ENCODE measurements around the gene BCLAF1.

Gene BCLAF1, protein sequence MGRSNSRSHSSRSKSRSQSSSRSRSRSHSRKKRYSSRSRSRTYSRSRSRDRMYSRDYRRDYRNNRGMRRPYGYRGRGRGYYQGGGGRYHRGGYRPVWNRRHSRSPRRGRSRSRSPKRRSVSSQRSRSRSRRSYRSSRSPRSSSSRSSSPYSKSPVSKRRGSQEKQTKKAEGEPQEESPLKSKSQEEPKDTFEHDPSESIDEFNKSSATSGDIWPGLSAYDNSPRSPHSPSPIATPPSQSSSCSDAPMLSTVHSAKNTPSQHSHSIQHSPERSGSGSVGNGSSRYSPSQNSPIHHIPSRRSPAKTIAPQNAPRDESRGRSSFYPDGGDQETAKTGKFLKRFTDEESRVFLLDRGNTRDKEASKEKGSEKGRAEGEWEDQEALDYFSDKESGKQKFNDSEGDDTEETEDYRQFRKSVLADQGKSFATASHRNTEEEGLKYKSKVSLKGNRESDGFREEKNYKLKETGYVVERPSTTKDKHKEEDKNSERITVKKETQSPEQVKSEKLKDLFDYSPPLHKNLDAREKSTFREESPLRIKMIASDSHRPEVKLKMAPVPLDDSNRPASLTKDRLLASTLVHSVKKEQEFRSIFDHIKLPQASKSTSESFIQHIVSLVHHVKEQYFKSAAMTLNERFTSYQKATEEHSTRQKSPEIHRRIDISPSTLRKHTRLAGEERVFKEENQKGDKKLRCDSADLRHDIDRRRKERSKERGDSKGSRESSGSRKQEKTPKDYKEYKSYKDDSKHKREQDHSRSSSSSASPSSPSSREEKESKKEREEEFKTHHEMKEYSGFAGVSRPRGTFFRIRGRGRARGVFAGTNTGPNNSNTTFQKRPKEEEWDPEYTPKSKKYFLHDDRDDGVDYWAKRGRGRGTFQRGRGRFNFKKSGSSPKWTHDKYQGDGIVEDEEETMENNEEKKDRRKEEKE
- total RNA-seq = 326 to 406 reads per million in 2 experiments

DNA sequence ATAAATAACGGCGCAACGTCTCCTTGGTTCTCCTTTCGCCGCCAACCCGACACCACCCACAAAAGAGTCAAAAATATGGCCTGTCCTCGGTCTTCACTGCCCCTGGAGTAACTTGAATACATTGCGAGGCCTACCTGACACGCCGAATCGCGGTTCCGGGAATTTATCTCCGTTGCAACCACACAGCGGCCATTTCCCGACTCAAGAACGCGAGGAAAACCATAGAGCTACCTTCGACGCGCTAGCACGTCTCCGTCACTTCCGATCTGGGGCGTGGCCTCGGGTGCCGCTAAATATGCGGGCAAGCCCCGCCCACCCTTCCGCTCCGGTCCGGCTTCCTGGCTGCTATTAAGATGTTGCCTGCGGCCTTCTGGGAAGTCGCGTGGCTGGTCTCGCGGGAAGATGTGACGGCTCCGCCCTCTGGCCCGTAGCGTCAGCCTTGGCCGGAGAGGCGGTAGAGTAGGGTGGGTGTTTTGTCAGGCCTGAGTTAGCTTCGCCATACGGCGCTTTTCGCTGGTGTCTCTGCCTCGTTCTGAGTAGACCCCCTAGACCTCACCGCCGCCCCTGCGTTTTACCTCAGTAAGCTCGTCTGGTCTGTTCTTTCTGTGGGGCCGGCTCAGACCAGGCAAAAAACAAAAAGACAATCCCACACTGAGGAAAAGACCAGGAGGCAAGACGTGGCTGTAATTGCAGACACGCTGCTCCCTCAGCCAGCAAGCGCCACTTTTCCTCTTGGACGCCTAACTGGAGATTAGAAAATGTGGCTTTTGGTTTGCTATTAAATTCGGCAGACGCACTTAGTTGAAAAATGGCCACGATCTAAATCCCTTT, at the start of gene BCLAF1:
BCLAF1 (minus strand) TSS at position 268 of the 831 bp plus-strand sequence. CDS start 9,980 bp downstream, outside the sequence.
- peak; percentile 100 for DNase-seq (ENCODE audit: low read depth)

DNA sequence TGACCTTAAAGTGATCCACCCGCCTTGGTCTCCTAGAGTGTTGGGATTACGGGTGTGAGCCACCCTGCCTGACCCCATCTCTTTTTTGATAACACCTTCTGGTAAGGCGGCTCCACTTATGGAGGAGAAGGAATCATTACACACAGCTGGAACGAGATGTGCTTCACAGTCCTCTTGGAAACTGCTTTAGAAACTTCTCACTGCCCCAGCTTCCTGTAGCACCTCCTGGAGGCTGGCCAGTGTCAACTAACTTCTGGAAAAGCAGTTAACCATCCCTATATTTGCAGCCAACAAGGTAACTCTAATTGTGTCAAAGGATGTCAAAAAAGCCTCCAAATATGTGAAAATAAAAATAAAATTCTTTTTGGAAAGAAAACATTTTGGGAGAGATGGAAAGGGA, 48.8 kb upstream of the BCLAF1 start:
- DNase-seq (ENCODE audit: low read depth) = no peak

DNA sequence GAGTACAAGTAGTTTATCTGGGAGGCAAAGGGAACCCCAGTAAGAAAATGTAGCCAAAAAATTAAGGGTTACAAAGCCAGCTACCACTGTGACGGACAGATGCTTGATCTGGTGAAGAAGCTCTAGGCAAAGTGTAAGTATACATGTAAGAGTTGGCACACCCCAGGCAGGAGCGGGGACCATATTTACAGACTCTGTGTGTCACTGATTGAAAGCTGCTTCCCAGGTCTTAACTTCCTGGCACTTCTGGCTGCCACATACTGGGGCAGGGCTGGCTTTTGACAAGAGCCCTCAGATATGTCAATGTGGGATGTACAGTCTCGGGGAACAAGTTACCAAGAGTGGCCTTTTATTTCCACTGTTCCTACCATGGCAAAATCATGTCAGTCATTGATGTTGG, 48.0 kb upstream of the BCLAF1 start:
- DNase-seq (ENCODE audit: low read depth) = no peak

DNA sequence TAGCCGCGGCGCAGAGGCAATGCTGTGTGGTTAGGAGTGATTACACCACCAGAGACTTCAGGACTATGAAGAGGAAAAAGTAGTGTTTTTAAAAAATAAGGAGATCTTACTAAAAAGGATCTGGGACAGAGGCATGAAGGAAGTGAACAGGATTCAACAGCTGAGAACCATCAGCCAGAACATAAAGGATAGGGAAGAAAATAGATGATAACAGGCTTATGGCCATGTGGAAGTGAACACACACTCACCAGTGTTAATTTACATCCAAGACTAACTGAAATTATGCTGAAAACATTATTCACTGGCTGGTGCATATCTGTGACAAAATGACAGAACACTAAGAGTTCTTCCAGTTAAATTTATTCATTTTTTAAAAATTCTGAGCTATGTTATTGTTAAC, 47.5 kb upstream of the BCLAF1 start:
- DNase-seq (ENCODE audit: low read depth) = no peak

DNA sequence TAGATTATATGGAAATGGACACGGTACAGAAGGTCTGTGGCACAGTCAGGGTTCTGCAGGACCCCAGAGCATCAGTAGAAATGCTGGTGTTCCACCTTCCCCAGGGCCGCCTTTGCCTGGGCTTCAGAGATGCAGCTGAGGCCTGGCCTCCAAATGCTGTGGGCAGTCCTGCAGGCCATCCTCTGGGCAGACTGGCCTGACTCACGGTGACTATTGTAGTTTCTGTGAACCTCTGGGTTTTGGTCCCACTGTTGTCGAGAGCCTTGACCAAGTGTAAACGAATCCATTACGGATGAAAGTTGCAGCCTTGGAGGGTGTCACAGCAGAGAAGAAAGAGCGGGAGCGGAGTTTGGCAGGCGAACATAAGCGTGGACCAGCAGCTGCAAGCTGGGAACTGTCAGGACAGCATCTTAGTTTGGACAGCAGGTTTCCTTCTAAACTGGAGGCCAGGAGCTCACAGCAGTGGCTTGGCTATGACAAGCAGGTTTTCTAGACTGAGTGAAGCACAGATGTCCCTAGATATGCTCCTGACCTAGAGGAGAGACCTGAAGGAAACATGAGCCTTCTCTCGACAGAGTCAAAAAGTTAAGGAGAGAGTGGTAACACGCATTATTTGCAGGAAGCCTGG, 46.2 kb upstream of the BCLAF1 start:
- DNase-seq (ENCODE audit: low read depth) = no peak

DNA sequence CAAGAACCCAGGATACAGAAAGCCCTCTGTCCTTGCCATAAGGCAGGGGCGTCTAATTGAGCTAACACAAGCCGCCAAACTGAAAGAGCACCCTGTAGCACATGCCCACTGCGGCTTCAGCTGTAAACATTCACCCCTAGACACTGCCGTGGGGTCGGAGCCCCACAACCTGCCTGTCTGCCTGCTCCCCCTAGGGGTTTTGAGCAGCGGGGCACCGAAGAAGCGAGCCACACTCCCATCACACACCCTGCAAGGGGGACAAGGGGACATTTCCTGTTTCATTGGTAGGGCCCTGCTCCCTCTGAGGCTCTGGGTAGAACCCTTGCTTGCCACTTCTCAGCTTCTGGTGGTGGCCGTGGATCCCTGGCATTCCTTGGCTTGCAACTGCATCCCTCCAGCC, 45.2 kb upstream of the BCLAF1 start:
- no peak for DNase-seq (ENCODE audit: low read depth)

DNA sequence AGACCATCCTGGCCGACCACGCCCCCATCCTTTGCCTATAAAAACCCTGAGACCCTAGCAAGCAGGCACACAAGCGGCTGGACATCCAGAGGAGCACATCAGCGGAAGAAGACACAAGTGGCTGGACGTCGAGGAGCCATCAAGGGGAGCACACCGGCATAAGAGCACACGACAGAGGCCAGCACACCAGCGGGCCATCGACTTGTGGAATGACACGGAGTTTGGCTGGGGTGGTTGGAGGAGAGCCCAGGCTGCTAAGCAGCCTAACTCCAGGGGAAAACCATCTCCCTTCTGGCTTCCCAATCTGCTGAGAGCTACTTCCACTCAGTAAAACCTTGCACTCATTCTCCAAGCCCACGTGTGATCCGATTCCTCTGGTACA, 44.8 kb upstream of the BCLAF1 start:
- no peak for DNase-seq (ENCODE audit: low read depth)

DNA sequence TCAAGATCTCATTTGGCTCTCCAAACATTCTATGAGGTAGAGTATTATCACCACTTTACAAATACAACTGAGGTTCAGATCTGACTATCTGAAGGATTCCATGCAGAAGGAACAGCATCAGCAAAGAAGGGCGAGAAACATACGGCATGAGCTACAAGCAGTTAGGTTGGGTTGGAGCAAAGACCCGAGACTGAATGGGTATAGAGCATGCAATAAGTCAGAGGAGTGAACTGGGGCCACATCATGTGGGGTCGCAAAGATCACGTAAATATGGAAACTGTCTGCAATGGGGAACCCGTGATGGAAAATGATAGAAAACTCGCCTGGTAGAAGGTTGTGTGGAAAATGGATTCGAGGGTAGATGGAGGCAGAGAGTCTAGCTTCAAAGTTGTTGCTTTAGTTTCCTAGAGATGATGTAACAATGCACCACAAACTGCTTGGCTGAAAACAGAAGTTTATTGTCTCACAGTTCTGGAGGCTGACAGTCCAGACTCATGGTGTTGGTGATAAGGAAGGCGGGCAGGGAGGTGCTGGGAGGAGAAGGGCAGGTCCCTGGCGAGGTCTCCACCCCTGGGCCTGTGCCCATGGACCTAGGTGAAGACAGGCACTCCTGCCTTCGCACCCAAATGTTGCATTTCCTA, 44.3 kb upstream of the BCLAF1 start:
- DNase-seq (ENCODE audit: low read depth) = no peak

DNA sequence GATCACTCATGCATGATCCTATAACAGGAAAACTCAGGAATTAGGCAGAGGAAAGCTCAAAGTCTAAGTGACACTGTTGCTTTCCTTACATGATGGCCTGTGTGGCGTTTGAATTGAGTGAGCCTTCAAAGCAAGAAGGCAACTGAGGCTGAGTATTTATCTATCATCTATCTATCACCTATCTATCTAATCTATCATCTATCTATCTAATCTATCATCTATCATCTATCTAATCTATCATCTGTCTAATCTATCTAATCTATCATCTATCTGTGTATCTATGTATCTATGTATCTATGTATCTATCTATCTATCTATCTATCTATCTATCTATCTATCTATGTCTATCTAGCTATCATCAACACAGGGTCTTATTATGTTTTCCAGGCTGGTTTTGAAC, 41.8 kb upstream of the BCLAF1 start:
- DNase-seq (ENCODE audit: low read depth) = no peak

DNA sequence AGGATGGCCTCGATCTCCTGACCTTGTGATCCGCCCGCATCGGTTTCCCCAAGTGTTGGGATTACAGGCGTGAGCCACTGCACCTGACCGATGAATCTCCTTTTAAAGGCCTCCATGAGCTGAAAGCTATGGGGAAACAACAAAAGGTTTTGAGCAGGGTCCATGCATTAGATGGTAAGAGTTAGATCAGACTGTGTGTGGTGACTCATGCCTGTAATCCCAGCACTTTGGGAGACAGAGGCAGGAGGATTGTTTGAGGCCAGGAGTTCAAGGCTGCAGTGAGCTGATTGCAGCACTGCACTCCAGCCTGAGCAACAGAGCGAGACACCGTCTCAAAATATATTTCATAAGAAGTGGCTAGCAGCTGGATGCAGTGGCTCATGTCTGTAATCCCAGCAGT, 41.0 kb upstream of the BCLAF1 start:
- no peak for DNase-seq (ENCODE audit: low read depth)

DNA sequence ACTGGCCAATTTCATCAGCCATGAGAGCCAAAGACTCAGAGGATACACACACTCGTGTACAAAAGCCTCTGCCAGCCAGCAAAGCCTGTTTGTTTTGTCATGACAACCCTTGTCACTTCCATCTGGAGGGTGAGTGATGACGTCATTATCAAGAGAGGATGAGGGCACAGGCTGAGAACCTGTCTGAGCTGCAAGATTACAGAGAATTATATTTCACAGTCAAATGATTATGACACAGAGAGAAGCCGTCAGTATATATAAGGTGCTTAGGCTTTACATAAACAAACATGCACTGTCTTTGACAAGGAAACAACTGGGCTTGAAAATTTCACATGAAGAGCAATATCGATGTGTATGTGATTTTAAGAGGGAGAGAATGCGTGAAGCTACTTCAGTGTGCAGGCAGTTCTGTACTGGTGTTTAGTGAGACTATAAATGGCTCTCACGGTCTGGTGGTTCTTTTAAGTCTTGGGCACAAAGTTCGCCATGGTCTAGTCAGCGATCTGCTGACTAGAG, 36.5 kb upstream of the BCLAF1 start:
- DNase-seq (ENCODE audit: low read depth) = no peak

DNA sequence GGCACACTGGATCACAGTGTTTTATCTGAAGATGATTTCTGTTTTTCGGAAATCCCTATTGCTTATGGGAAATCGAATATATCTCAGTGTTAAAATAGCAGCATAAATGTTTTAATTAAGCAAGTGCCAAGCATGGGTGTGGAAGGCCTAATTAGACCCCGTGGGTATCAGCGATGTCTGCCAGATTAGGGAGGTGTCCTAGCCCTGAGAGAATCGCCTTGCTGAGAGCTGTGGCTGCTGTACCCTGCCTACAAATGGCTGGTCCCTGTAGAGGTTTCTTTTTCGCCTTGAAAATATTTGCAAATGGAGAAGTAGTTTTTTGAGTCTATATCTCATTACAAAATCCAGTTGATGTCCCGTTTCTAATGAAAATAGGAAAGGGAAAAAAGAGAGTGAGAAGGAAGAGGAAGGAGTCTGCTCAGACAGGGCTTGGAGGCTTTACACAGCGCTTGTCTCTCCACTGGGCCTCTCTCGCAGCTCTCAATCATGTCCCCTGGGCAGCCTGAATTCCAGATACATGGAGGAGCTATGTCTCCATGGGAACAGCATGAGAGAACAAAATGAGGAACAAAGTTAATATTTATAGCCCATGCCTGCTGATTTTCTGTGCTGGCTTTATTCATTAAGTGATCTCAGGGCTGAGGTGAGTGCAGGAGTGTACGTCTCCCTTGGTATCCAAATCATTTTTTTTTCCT, 35.2 kb upstream of the BCLAF1 start:
- no peak for DNase-seq (ENCODE audit: low read depth)

DNA sequence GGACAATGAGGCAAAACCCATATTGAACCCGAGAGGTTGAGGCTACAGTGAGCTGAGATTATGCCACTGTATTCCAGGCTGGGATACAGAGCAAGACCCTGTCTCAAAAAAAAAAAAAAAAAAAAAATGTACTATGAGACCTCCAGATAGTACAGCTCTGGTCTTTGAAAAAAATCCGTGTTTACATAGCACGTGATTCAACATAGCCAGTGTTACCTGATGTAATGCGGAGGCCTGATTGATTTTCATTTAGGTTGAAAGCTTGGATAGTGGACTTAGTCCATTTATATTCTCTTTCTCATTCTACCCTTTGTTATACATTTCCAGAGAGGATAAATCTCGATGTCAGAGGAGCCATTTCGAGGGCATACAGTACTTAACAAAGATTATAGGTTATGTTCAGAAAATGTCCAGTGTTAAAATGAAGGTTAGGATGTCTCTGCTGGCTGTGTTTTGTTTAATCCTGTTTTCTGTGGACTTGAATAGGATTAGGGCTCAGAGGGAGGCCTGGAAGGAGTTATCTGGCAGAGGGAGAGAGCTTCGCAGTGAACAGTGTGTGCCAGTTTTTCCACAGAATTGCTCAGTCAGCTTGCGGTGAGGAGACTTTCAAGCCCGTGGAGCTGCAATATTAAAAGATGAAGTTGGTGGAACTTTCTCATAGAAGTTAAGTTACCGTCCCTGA, 33.9 kb upstream of the BCLAF1 start:
- DNase-seq (ENCODE audit: low read depth) = no peak

DNA sequence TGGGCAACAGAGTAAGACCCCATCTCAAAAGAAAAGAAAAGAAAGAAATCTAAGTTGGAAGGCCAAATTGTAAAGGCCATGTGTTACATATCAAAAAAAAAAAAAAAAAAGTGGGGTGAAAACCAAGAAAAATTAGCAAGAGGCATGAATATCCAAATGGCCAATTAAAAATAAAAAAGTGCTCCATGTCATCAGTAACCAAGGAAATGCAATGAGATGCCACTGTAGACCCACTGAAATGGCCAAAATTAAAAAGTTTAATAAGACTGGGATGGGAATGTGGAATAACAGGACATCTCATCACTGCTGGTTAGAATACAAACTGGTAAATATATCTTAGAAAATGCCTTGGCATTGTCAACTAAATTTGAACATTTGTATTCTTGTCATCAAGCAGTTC, 30.1 kb upstream of the BCLAF1 start:
- no peak for DNase-seq (ENCODE audit: low read depth)

DNA sequence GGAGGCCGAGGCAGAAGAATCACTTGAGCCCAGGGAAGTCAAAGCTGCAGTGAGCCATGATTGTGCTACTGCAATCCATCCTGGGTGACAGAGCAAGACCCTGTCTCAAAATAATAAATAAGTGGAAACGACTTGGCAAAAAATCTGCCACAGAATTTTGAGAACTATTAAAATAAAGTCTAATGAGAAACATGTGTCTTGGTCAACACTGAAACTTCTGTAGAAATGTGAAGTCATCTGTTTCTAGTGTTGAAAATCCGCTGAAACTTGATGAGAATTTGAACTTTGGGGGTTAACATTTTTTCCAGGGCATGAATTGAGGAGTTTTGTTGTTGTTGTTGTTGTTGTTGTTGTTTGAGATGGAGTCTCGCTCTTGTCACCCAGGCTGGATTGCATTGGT, 29.0 kb upstream of the BCLAF1 start:
- DNase-seq (ENCODE audit: low read depth) = no peak

DNA sequence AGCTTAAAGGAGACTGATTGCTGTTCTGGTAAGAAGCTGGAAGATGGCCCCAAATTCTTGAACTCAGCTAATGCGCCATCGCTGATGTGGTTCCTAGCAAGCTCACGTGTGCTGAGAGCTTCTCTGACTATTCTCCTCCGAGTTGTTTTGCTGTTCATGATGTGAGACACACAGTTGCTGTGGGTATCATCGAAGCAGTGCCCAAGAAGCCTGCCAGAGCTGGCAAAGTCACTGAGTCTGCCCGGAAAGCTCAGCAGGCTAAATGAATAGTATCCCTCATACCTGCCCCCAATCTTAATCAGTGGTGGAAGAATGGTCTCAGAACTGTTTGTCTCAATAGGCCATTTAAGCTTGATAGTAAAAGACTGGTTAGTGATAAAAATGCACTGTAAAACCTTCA, 28.3 kb upstream of the BCLAF1 start:
- DNase-seq (ENCODE audit: low read depth) = no peak

DNA sequence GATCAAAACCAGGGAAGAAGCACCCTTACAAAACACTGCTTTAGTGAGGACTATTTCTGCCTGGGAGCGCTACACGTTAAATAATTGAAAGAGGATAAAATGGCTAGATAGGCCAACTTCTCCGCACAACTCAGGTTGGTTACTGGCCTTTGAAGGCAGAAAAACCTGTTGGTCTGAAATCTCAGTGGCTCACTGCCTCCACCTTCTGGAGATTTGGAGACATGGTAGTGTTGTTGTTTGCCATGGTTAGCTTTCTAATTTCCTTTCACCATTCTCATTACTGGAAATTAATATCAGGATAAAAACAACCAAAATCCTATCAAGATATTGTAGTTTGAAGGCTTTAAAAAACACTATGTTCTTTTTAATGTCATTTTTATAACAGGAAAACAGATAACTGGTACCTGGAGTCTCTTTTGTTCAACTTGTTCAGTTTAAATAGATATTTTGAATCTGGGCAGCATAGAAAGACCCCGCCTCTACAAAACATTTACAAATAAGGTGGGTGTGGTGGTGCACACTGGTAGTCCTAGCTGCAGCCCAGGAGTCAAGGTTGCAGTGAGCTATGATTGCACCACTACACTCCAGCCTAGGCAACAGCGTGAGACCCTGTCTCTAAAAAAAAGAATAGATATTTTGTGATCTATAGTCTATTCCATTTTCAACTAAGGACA, 27.5 kb upstream of the BCLAF1 start:
- DNase-seq (ENCODE audit: low read depth) = peak; percentile 51

DNA sequence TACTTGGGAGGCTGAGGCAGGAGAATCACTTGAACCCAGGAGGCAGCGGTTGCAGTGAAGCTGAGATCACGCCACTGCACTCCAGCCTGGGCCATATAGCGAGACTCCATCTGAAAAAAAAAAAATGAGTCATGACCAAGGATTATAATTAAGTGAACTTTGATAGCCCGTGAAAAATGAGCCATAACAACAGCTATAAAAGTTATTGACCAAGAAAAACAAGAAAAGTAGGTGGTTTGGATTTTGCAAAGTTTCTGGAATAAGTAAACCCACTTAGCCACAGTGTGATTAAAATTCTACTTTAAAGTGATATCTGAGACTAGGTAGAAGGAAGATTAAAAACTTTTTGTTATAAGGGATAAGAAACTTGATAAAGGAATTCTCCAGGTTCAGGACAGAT, 25.9 kb upstream of the BCLAF1 start:
- DNase-seq (ENCODE audit: low read depth) = no peak

DNA sequence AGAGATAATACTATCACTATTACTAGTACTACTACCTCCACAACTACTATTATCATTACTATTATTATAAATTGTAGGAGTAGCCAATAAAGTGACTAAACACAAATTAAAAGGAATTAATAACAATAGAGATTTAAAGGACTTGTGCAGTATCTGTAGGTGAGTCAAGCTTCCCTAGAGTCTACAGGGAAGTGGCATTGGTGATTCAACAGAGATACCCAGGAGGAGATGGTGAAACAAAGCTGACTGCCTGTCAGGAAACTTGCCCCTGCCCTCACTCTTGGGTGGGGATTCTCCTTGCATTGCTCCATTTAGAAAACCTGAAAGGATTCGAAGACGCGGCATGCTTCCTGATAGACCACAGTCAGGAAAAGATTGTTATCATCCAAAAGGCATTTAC, 23.3 kb upstream of the BCLAF1 start:
- no peak for DNase-seq (ENCODE audit: low read depth)
